K562 (cell line): ENCODE data around the gene OGN. TPM values are rescaled to one million over a fixed set of nuclear protein-coding genes. Genes with fewer than 3 reads are reported as not detected.

Source experiments
- ATAC-seq: fragments of 200-7000 bp; cut with Tn5 transposase; 3 replicates; pipeline ENCODE4 v1.9.1; 2020; ENCODE audit warnings: moderate library complexity
- BruUV-seq: library from RNA; stranded (reverse); fragments of 400-500 nt; replicated peaks from 2 replicates; lab custom pipeline; 2021; lab: Mats Ljungman, UMichigan
- CTCF ChIA-PET: fragments of 300-600 bp; formaldehyde crosslinking; extraction: SDS; loops from one replicate; lab custom pipeline; 2021; ENCODE audit warnings: low intra/inter-chr PET ratio; lab: Yijun Ruan, JAX
- POLR2A ChIA-PET: fragments of 300-600, 350-650 bp; sonication (Branson Sonifier 250); formaldehyde crosslinking; extraction: SDS; loops from one replicate; lab custom pipeline; 2021; ENCODE audit warnings: antibody characterized with exemption, inconsistent platforms; lab: Yijun Ruan, JAX
- DNase-seq, 4 experiments: peaks; one replicate each; pipeline versions ENCODE4 v3.0.0 to v3.0.0-alpha.2; 2011 to 2018; ENCODE audit warnings: low spot score in 3 of 4, mixed read lengths in 3 of 4; ENCODE audit errors: extremely low read depth in 1 of 4
- FAIRE-seq: peaks from 2 replicates; lab custom pipeline; 2011; peaks lifted over from hg19 to GRCh38; lab: Jason Lieb, UNC
- H2AFZ ChIP-seq: 2 replicates; pipeline ENCODE4 v1.6.0; 2011; ENCODE audit warnings: low read depth, low read length, control low read depth, inconsistent platforms
- H3K27ac ChIP-seq: fragments of 200-600 bp; 3 replicates; pipeline ENCODE4 v1.8.0; 2011; ENCODE audit warnings: low read depth, mild to moderate bottlenecking, control low read depth, inconsistent platforms, low read length, moderate library complexity, mixed read lengths; ENCODE audit errors: extremely low read depth
- H3K27me3 ChIP-seq, 2 experiments: fragments of 300-600 bp in 1 of 2; 2 replicates in 1 of 2; 3 replicates in 1 of 2; pipeline versions ENCODE4 v1.6.0 to v1.8.0; 2011; ENCODE audit warnings: inconsistent platforms in 2 of 2, low read length in 2 of 2, mild to moderate bottlenecking in 1 of 2, mixed read lengths in 1 of 2, moderate library complexity in 1 of 2; ENCODE audit not compliant: control insufficient read depth in 2 of 2, insufficient read depth in 2 of 2
- H3K36me3 ChIP-seq: fragments of 300-600 bp; 3 replicates; pipeline ENCODE4 v1.8.0; 2011; ENCODE audit warnings: mild to moderate bottlenecking, low read length, inconsistent platforms; ENCODE audit not compliant: control insufficient read depth, insufficient read depth
- H3K4me1 ChIP-seq, 2 experiments: fragments of 200-600 bp in 1 of 2; replicated peaks in 1 of 2; 2 replicates in 1 of 2; 3 replicates in 1 of 2; pipeline versions ENCODE4 v1.5.1 to v1.8.0; 2011; ENCODE audit warnings: inconsistent platforms in 2 of 2, low read length in 2 of 2, mild to moderate bottlenecking in 1 of 2, mixed read lengths in 1 of 2, moderate library complexity in 1 of 2; ENCODE audit not compliant: control insufficient read depth in 2 of 2, insufficient read depth in 2 of 2
- H3K4me2 ChIP-seq: 2 replicates; pipeline ENCODE4 v1.6.1; 2011; ENCODE audit warnings: low read length, control low read depth, inconsistent platforms, mixed read lengths; ENCODE audit not compliant: insufficient read depth
- H3K4me3 ChIP-seq: fragments of 200-600 bp; sonication (generic), shearing (Covaris generic); 2 replicates; pipeline ENCODE4 v1.5.1; 2016; ENCODE audit warnings: control low read depth, inconsistent platforms
- H3K79me2 ChIP-seq: fragments of 200-600 bp; 3 replicates; pipeline ENCODE4 v1.8.0; 2011; ENCODE audit warnings: low read length, inconsistent platforms; ENCODE audit not compliant: control insufficient read depth, insufficient read depth
- H3K9ac ChIP-seq, 2 experiments: 2 replicates each; pipeline versions ENCODE4 v1.6.0 to v1.6.1; 2011; ENCODE audit warnings: low read depth in 2 of 2, low read length in 2 of 2, control low read depth in 1 of 2, inconsistent platforms in 1 of 2, mild to moderate bottlenecking in 1 of 2, mixed read lengths in 1 of 2; ENCODE audit not compliant: insufficient read depth in 1 of 2
- H3K9me1 ChIP-seq: one replicate; pipeline ENCODE4 v1.6.0; 2011; ENCODE audit warnings: inconsistent platforms, mild to moderate bottlenecking, low read length, moderate library complexity; ENCODE audit not compliant: control insufficient read depth, insufficient read depth
- H3K9me3 ChIP-seq: replicated peaks from 2 replicates; pipeline ENCODE4 v1.5.1; 2011; ENCODE audit warnings: low read depth, low read length, inconsistent platforms; ENCODE audit not compliant: control insufficient read depth, insufficient read depth
- H4K20me1 ChIP-seq: replicated peaks from 2 replicates; pipeline ENCODE4 v1.6.1; 2011; ENCODE audit warnings: low read length, inconsistent platforms, mixed read lengths; ENCODE audit not compliant: control insufficient read depth, insufficient read depth
- GABPB2 ChIP-seq: fragments of 250-450 bp; sonication (Bioruptor Pico); conservative IDR thresholded peaks from 2 replicates; pipeline ENCODE4 v1.5.1; 2021; ENCODE audit warnings: mild to moderate bottlenecking
- RFX7 ChIP-seq: fragments of 250-450 bp; sonication (Bioruptor Pico); IDR thresholded peaks from 2 replicates; pipeline ENCODE4 v1.5.1; 2021; ENCODE audit warnings: mild to moderate bottlenecking
- RUNX1 ChIP-seq: sonication (generic); IDR thresholded peaks from 2 replicates; pipeline ENCODE4 v1.6.1; 2016; ENCODE audit warnings: antibody characterized with exemption, low read depth
- U2AF2 ChIP-seq: fragments of 200-400 bp; formaldehyde crosslinking; optimal IDR thresholded peaks from 2 replicates; pipeline ENCODE3; 2017; ENCODE audit warnings: low read depth, mild to moderate bottlenecking, low read length
- ZNF518B ChIP-seq: fragments of 250-450 bp; sonication (Bioruptor Pico); IDR thresholded peaks from 2 replicates; pipeline ENCODE4 v1.5.0; 2021; ENCODE audit warnings: mild to moderate bottlenecking, moderate library complexity
- WGBS: fragments of 100-300 bp; shearing (Covaris generic); methylation state at CpG from one replicate; pipeline ENCODE4 v1.1.6; 2016; ENCODE audit warnings: low coverage, mixed read lengths; ENCODE audit not compliant: insufficient coverage; ENCODE audit errors: missing lambda C conversion rate; 5-methylcytosine and 5-hydroxymethylcytosine counted together
- in situ Hi-C: fragments of 300-500 bp; cut with MboI; formaldehyde crosslinking; loops from 4 replicates; pipeline ENCODE4 v1.15.0; 2018; ENCODE audit warnings: inconsistent platforms, mixed read lengths
- intact Hi-C: fragments of 100-400 bp; cut with micrococcal nuclease; formaldehyde crosslinking; loops from 2 replicates; pipeline ENCODE4 v1.14.2; 2022
- polyA plus RNA-seq, 8 experiments: library from polyadenylated mRNA; depleted of rRNA in 4 of 8; stranded (reverse) in 5 of 8; unstranded in 3 of 8; fragments of >200 nt; fragmentation: Nextera tagmentation in 2 of 8; fragmentation: Illumina TruSeq in 1 of 8; extraction: Ambion mirVana in 2 of 8; extraction: Trizol in 1 of 8; gene quantifications; 2 replicates each; pipeline versions ENCODE4 v1.2.1 to v1.2.3, GENCODE V29; 2011 to 2014; ENCODE audit warnings: inconsistent platforms in 1 of 8, missing spikeins in 1 of 8
- total RNA-seq, 7 experiments: library from RNA; depleted of rRNA in 6 of 7; stranded (reverse); fragments of >200 nt in 6 of 7; fragmentation: Illumina TruSeq in 2 of 7; extraction: Trizol in 2 of 7; gene quantifications; 2 replicates each; pipeline versions ENCODE4 v1.2.1 to v1.2.3, GENCODE V29; 2011 to 2021; ENCODE audit warnings: low replicate concordance in 1 of 7

OGN gene
- total and polyA plus RNA-seq, 9 of the 15 experiments (the other 6 are each of a cell fraction or from before 2014, with no cell fraction given) = 0.07 to 0.17 TPM; not detected in 7

GRCh38 chr9:92341578-92341977, 62.8 kb downstream of the OGN start:
- no peak for FAIRE-seq
- H3K36me3 ChIP-seq = peaks cover 48% of the 10 kb centered on the region
- no TSS peak for BruUV-seq

More at GRCh38 chr9:92341578-92341977, 62.8 kb downstream of the OGN start:
- Histone ChIP-seq H3K4me3 (no peak overlapping the region), H3K9me3 (no peaks in the 10 kb centered on the region), H3K27ac (no peak overlapping the region), H3K4me2 (no peak overlapping the region), H3K27me3 (no peaks in the 10 kb centered on the region), H3K9ac (no peak overlapping the region), H3K4me1 (no peaks in the 10 kb centered on the region), H3K9me1 (no peaks in the 10 kb centered on the region), H2AFZ (no peak overlapping the region), H4K20me1 (no peaks in the 10 kb centered on the region; the same call in 1 of the 2 replicates), H3K79me2 (no peaks in the 10 kb centered on the region)
- POLR2A ChIA-PET = no interaction called here
- TF ChIP-seq RUNX1 (no peak), ZNF518B (CRISPR knock-in tag) (no peak), GABPB2 (CRISPR knock-in tag) (no peak), U2AF2 (no peak), RFX7 (CRISPR knock-in tag) (no peak)
- in situ Hi-C loops = no loop called here
- WGBS = 90% methylated on average over 1 of the region's 1 CpG
- CTCF ChIA-PET = no interaction called here
- intact Hi-C loops = loop anchor here (5.0 kb wide), 1 partner anchor 291 kb away; no protein-coding TSS in a partner anchor
- no peak for ATAC-seq
- no peak for DNase-seq
